Measurements from ENCODE around the gene MAG. TPM values are rescaled to one million over a fixed set of nuclear protein-coding genes. Genes with fewer than 3 reads are reported as not detected.

MAG gene
- total RNA-seq, 1 donor from 2014 or later: not detected

GRCh38 chr19:35360880-35361420 is 69.0 kb downstream of the MAG start:
- no peak for DNase-seq
- H3K9me3 ChIP-seq: no peaks in the 10 kb centered on the region

GRCh38 chr19:35362261-35363000 is 70.5 kb downstream of the MAG start:
- ATAC-seq: no peak
- H3K4me3 ChIP-seq: no peak overlapping the region
- peaks cover 15% of the 10 kb centered on the region for H3K27me3 ChIP-seq (ENCODE audit: low read depth)
- no peaks in the 10 kb centered on the region for H3K9me3 ChIP-seq
- H3K27ac ChIP-seq: no peak overlapping the region
- intact Hi-C loops (cut with DNase I): no loop called here
- no peak for TF ChIP-seq CTCF (IDR thresholded peaks at IDR 0.05)
- peaks cover 9% of the 10 kb centered on the region for H3K4me1 ChIP-seq
- DNase-seq: no peak
- H3K36me3 ChIP-seq: no peaks in the 10 kb centered on the region

More at GRCh38 chr19:35360880-35361420, 69.0 kb downstream of the MAG start:
- intact Hi-C loops (cut with DNase I): no loop called here
- no peak overlapping the region for H3K27ac ChIP-seq
- no peak for TF ChIP-seq CTCF (IDR thresholded peaks at IDR 0.05)
- H3K4me1 ChIP-seq: peaks cover 11% of the 10 kb centered on the region
- no peak overlapping the region for H3K4me3 ChIP-seq
- no peak for ATAC-seq
- no peaks in the 10 kb centered on the region for H3K36me3 ChIP-seq
- peaks cover 15% of the 10 kb centered on the region for H3K27me3 ChIP-seq (ENCODE audit: low read depth)

GRCh38 chr19:35363001-35363590 is 71.1 kb downstream of the MAG start:
- Histone ChIP-seq H3K4me3 (no peak overlapping the region), H3K9me3 (no peaks in the 10 kb centered on the region), H3K36me3 (no peaks in the 10 kb centered on the region), H3K4me1 (peaks cover 3% of the 10 kb centered on the region), H3K27ac (no peak overlapping the region), H3K27me3 (ENCODE audit: low read depth) (peaks cover 15% of the 10 kb centered on the region)
- ATAC-seq (no peak), DNase-seq (no peak)
- intact Hi-C loops (cut with DNase I): no loop called here
- no peak for TF ChIP-seq CTCF (IDR thresholded peaks at IDR 0.05)

Small RNAs within 50 kb of the gene (microRNA-seq; reads per million reads assigned to microRNA genes)
- not detected for gene MIR5196 (ENCODE audit: borderline number of aligned reads)

Other genes starting within 250 kb of the MAG start
- 135 TPM for gene FXYD3, start 176.3 kb upstream of the MAG start, total RNA-seq
- gene LGI4, start 157.1 kb upstream of the MAG start, total RNA-seq: 6.3 TPM
- 49.7 TPM for gene FXYD1, start 153.3 kb upstream of the MAG start, total RNA-seq
- not detected for gene FXYD7, start 148.9 kb upstream of the MAG start, total RNA-seq
- 152 TPM for gene FXYD5, start 137.4 kb upstream of the MAG start, total RNA-seq
- 0.41 TPM for gene FAM187B, start 63.4 kb upstream of the MAG start, total RNA-seq
- gene LSR, start 43.2 kb upstream of the MAG start, total RNA-seq: 74.1 TPM
- gene USF2, start 23.2 kb upstream of the MAG start, total RNA-seq: 171 TPM
- gene HAMP, start 9.6 kb upstream of the MAG start, total RNA-seq: not detected
- 19.1 TPM for gene CD22, start 37.0 kb downstream of the MAG start, total RNA-seq
- not detected for gene FFAR1, start 55.7 kb downstream of the MAG start, total RNA-seq
- gene FFAR3, start 66.3 kb downstream of the MAG start, total RNA-seq: not detected
- gene GPR42, start 78.9 kb downstream of the MAG start, total RNA-seq: not detected
- 4.7 TPM for gene FFAR2, start 156.1 kb downstream of the MAG start, total RNA-seq
- gene KRTDAP, start 198.3 kb downstream of the MAG start, total RNA-seq: 0.89 TPM
- 70.7 TPM for gene DMKN, start 221.5 kb downstream of the MAG start, total RNA-seq
- gene SBSN, start 236.2 kb downstream of the MAG start, total RNA-seq: not detected
- gene GAPDHS, start 241.3 kb downstream of the MAG start, total RNA-seq: not detected